Activated CD8-positive, alpha-beta memory T cell treated with anti-CD3 and anti-CD28 coated beads, Interleukin-2, amount 50 U/mL, for 1 hour (primary cell): Measurements from ENCODE around the gene CGB1.
A peak's percentile ranks its signal among the peaks of the same experiment; 100 is the strongest.
"Not testable (repeated sequence)": the region's sequence is repeated elsewhere in the genome, so short reads cannot be mapped to it uniquely, and the experiment has no call there.

ENCODE experiments used
- DNase-seq: peaks from one replicate; pipeline ENCODE4 v3.0.0-alpha.2; 2020; ENCODE audit errors: extremely low read depth

The CGB1 gene

DNA sequence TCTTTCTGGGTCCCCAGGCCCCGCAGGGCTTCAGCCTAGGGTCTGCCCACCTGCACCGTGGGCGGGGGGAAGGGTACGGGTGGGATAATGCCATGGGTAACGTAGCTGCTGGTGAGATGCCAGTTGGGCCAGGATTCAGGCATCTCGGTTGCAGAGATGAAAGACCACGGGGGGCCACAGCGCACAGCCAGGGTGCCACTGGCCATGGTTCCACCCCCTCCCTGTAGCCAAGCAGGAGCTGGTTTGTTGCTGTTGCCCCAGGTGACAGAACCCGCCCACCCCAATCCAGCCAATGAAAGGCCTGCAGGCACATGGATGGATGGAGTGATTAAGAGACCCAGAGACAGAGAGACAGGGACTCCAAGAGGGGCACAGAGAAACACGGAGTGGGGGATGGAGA lies 21.9 kb upstream of the CGB1 start:
- no peak for DNase-seq

DNA sequence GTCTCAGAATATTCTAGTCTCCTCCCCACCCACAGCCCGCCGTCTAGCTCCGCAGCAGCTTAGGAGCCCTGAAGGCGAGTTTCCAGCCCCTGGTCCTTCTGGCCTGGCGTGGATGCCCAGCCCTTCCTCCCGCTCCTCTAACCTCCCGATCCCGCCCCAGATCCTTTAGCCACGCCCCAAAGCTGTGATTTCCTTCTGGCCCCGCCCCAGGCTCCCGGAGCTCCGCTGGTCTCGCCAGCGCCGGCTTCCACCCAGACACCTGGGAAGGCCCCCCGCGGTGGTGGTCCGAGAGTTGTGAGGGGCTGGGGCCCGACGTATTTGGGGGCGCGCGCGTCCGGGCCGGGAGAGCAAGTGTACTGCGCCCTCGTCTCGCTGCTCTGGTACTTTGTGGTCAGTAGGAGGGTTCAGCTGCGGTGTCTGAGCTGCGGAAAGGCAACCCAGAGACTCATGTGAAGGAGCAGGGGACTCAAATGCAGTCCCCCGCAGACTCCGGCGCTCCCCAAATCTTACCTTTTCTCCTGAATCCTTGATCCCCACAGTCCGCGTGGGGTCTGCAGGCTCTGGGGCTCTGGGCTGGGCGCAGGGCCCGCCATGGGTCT lies 21.0 kb upstream of the CGB1 start, which contains the start of gene CGB7:
CGB7 (minus strand) TSS at position 114 of the 599 bp plus-strand sequence. CDS start 2,374 bp downstream, outside the sequence.
- no peak for DNase-seq

- not testable (repeated sequence) for DNase-seq
Measured at GRCh38 chr19:49056902-49057596, 20.4 kb upstream of the CGB1 start.

DNA sequence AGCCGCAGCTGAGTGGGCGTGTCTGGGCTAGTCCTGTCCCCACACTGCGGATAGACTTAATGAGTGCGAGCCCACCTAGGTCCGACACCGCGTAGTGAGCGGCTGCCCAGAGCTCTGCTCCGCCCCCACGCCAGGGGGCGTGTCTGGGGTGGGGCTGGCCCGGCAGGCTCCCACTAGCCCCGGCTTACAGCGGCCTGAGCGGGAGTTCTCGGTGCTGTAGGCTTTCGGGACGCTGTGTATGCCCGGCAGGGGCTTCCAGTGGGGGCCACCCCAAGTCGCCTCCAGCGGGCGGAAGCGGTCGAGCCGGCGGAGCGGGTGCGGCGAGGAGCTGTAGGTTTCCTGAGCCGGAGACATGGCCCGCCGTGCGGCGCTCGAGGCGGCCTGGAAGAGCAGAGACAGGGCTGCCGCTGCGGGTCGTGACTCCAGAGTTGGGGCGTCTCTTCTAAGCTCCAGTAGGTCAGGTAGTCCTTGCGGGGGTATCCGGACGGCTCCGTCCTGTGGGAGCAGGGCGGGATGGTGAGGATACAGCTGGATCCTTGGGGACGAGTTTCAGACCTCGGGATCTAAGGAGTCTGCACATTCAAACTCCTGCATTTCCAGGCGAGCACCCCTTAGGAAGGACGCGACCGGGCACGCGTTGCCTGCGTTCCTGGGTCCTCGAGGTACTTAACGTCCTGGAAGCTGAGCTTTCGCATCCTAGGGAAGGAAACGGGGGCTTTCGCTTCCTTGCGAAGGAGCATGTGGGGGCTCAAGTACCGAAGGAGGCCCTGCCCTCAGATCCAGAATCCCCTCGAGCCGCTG lies 19.6 kb upstream of the CGB1 start:
- DNase-seq = no peak

- DNase-seq = not testable (repeated sequence)
Measured at GRCh38 chr19:49050376-49051033, 13.8 kb upstream of the CGB1 start.

GRCh38 chr19:49049834-49050233 lies 13.1 kb upstream of the CGB1 start:
- not testable (repeated sequence) for DNase-seq

- DNase-seq = not testable (repeated sequence)
Measured at GRCh38 chr19:49049011-49049410, 12.3 kb upstream of the CGB1 start, which contains the start of gene CGB8. TSS of gene CGB8 (minus strand) at chr19:49049111. CDS start at chr19:49048739, 372 bp downstream.

DNA sequence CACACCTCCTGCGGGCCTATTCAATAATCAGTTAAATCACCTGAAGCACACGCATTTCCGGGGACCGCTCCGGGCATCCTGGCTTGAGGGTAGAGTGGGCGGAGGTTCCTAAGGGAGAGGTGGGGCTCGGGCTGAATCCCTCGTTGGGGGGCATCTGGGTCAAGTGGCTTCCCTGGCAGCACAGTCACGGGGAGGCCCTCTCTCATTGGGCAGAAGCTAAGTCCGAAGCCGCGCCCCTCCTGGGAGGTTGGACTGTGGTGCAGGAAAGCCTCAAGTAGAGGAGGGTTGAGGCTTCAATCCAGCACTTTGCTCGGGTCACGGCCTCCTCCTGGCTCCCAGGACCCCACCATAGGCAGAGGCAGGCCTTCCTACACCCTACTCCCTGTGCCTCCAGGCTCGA lies 6.9 kb upstream of the CGB1 start, which contains the start of gene CGB5:
CGB5 (plus strand) TSS at position 301 of the 400 bp plus-strand sequence. CDS start 362 bp downstream, outside the sequence.
- DNase-seq = not testable (repeated sequence)

- not testable (repeated sequence) for DNase-seq
Measured at GRCh38 chr19:49042666-49043065, 6.0 kb upstream of the CGB1 start.

GRCh38 chr19:49042177-49042576 lies 5.5 kb upstream of the CGB1 start:
- no peak for DNase-seq

DNA sequence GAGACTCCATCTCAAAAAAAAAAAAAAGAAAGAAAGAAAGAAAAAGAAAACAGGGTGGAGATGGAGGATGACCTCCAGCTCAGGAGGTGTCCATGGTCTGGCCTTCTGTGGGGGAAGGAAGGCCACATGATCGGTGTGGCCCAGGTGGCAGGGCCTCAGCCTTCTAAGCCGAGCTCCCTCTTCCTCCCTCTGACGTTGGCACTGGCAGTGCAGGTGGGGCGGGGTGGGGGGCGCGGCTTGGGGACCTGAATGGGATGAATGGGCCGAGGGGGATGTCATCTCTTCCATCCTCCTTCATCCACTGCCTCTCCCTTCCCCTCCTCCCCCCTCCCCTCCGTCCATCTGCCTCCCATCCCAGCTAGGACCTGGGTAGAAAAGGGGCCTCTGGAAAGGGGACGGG lies 3.0 kb upstream of the CGB1 start:
- not testable (repeated sequence) for DNase-seq

DNA sequence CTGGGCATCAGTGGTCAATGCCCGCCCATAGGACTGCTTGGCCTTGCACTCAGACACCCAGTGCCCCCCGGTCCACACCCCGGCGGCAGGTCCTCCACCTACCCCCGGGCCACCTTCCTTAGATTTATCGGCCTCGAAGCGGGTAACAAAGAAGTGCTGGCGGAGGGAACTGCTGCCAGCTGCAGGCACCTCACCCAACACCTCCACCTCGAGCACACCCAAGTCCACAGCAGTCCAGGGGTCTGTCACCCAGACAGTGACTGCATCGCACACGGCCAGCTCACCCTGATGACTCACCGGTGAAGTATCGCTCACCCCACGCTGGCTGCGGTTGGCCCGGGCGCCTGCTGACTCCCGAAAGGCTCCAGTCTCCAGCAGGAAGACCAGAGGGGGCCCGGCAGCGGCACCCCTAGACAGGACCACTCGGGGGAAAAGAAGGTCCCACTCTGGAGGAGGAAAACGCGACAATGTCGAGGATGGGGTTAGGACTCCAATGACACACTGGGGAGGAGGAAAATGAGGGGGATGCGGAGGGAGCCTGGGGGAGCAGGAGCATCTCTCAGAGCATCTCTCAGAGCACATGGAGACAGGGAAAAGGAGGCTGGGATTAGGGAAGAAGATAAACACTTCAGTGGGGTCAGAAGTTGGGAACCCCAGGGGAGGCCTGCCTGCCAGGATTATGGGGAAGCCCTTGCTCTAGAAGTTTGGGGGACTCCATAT lies 2.0 kb upstream of the CGB1 start:
- not testable (repeated sequence) for DNase-seq

DNA sequence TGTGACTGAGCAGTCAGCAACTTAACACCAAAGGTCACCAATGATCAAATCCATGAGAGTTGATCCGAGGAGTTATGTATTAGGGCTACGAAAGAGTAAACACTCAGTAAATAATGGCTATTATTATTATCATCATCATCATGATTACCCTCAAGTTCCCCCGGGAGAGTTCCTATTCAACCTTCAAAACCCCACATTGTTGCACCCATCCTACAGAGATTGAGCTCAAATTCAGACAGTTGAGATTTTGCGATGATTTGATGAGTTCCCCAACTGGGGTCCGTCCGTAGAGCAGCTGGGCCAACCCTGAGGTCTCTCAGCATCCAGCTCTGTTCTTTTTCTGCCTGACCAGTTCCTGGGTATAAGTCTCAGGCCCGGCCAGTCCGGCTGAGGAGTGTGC lies 1.4 kb upstream of the CGB1 start:
- not testable (repeated sequence) for DNase-seq

GRCh38 chr19:49031642-49032301 lies 4.9 kb downstream of the CGB1 start, which contains the start of gene CGB2:
TSS of gene CGB2 (plus strand) at chr19:49031890. CDS start at chr19:49032096, 206 bp downstream.
- peak; percentile 20 for DNase-seq

GRCh38 chr19:49030323-49030722 lies 6.4 kb downstream of the CGB1 start:
- DNase-seq = not testable (repeated sequence)

GRCh38 chr19:49029749-49030148 lies 6.9 kb downstream of the CGB1 start:
- not testable (repeated sequence) for DNase-seq

DNA sequence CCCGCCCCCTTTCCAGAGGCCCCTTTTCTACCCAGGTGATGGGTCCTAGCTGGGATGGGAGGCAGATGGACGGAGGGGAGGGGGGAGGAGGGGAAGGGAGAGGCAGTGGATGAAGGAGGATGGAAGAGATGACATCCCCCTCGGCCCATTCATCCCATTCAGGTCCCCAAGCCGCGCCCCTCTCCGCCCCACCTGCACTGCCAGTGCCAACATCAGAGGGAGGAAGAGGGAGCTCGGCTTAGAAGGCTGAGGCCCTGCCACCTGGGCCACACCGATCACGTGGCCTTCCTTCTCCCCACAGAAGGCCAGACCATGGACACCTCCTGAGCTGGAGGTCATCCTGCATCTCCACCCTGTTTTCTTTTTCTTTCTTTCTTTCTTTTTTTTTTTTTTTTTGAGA lies 8.0 kb downstream of the CGB1 start:
- DNase-seq = not testable (repeated sequence)

GRCh38 chr19:49025599-49025998 lies 11.1 kb downstream of the CGB1 start:
- DNase-seq = not testable (repeated sequence)

GRCh38 chr19:49025088-49025487 lies 11.6 kb downstream of the CGB1 start:
- not testable (repeated sequence) for DNase-seq

DNA sequence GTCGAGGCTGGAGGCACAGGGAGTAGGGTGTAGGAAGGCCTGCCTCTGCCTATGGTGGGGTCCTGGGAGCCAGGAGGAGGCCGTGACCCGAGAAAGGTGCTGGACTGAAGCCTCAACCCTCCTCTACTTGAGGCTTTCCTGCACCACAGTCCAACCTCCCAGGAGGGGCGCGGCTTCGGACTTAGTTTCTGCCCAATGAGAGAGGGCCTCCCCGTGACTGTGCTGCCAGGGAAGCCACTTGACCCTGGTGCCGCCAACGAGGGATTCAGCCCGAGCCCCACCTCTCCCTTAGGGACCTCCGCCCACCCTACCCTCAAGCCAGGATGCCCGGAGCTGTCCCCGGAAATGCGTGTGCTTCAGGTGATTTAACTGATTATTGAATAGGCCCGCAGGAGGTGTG lies 12.5 kb downstream of the CGB1 start, which contains the start of gene CGB3:
CGB3 (minus strand) TSS at position 101 of the 400 bp plus-strand sequence. CDS start 362 bp downstream, outside the sequence.
- DNase-seq = not testable (repeated sequence)
